H9 (cell line): ENCODE measurements around the gene LUZP4. TPM values are rescaled to one million over a fixed set of nuclear protein-coding genes. Genes with fewer than 3 reads are reported as not detected.
A peak's percentile ranks its signal among the peaks of the same experiment; 100 is the strongest.

Source experiments
- DNase-seq: peaks from one replicate; pipeline ENCODE4 v3.0.0-alpha.2; 2017
- H2AFZ ChIP-seq: one replicate; pipeline ENCODE4 v1.6.1; 2013; ENCODE audit warnings: mild to moderate bottlenecking, low read length, control low read depth, moderate library complexity
- H2AK5ac ChIP-seq: 2 replicates; pipeline ENCODE4 v1.6.1; 2013; ENCODE audit warnings: low read length, control low read depth, mixed read lengths; ENCODE audit not compliant: insufficient read length
- H2BK120ac ChIP-seq: one replicate; pipeline ENCODE4 v1.6.1; 2013; ENCODE audit warnings: low read depth, mild to moderate bottlenecking, low read length, control low read depth, inconsistent platforms; ENCODE audit not compliant: poor library complexity, severe bottlenecking
- H2BK12ac ChIP-seq: 2 replicates; pipeline ENCODE4 v1.6.1; 2013; ENCODE audit warnings: low read length, control low read depth, mixed read lengths, low read depth; ENCODE audit not compliant: insufficient read length
- H2BK15ac ChIP-seq: 2 replicates; pipeline ENCODE4 v1.6.1; 2013; ENCODE audit warnings: low read depth, low read length, control low read depth
- H2BK20ac ChIP-seq: one replicate; pipeline ENCODE4 v1.6.1; 2013; ENCODE audit warnings: low read depth, mild to moderate bottlenecking, low read length, control low read depth, inconsistent platforms; ENCODE audit not compliant: poor library complexity, severe bottlenecking
- H2BK5ac ChIP-seq: 2 replicates; pipeline ENCODE4 v1.6.1; 2013; ENCODE audit warnings: low read length, control low read depth, mixed read lengths; ENCODE audit not compliant: insufficient read length
- H3K14ac ChIP-seq: 2 replicates; pipeline ENCODE4 v1.6.1; 2013; ENCODE audit warnings: low read length, control low read depth; ENCODE audit not compliant: insufficient read depth
- H3K18ac ChIP-seq: 2 replicates; pipeline ENCODE4 v1.6.1; 2013; ENCODE audit warnings: low read depth, mild to moderate bottlenecking, mixed read lengths, low read length, control low read depth; ENCODE audit not compliant: insufficient read length
- H3K23ac ChIP-seq: 2 replicates; pipeline ENCODE4 v1.6.1; 2013; ENCODE audit warnings: low read length, control low read depth, mixed read lengths, low read depth; ENCODE audit not compliant: insufficient read length
- H3K23me2 ChIP-seq: 2 replicates; pipeline ENCODE4 v1.6.1; 2013; ENCODE audit warnings: low read depth, mild to moderate bottlenecking, mixed read lengths, low read length, control low read depth; ENCODE audit not compliant: insufficient read length, poor library complexity, severe bottlenecking
- H3K27ac ChIP-seq: 2 replicates; pipeline ENCODE4 v1.5.1; 2013; ENCODE audit warnings: low read length, control low read depth, mixed read lengths, low read depth; ENCODE audit not compliant: insufficient read length
- H3K27me3 ChIP-seq: 2 replicates; pipeline ENCODE4 v1.6.1; 2013; ENCODE audit warnings: low read length, control low read depth, inconsistent platforms; ENCODE audit not compliant: insufficient read depth
- H3K4ac ChIP-seq: 2 replicates; pipeline ENCODE4 v1.6.1; 2013; ENCODE audit warnings: low read depth, mild to moderate bottlenecking, control low read depth, inconsistent platforms, low read length, moderate library complexity
- H3K4me1 ChIP-seq: 2 replicates; pipeline ENCODE4 v1.6.1; 2013; ENCODE audit warnings: low read length, control low read depth, inconsistent platforms; ENCODE audit not compliant: insufficient read depth
- H3K4me2 ChIP-seq: 2 replicates; pipeline ENCODE4 v1.6.1; 2013; ENCODE audit warnings: low read length, control low read depth, mixed read lengths; ENCODE audit not compliant: insufficient read length, insufficient read depth
- H3K56ac ChIP-seq: 2 replicates; pipeline ENCODE4 v1.6.1; 2013; ENCODE audit warnings: low read depth, mild to moderate bottlenecking, mixed read lengths, low read length, control low read depth; ENCODE audit not compliant: insufficient read length
- H3K79me1 ChIP-seq: 2 replicates; pipeline ENCODE4 v1.6.1; 2013; ENCODE audit warnings: low read depth, mild to moderate bottlenecking, moderate library complexity, low read length, control low read depth, inconsistent platforms; ENCODE audit not compliant: insufficient read depth, poor library complexity, severe bottlenecking
- H3K79me2 ChIP-seq: 2 replicates; pipeline ENCODE4 v1.6.1; 2013; ENCODE audit warnings: low read length, control low read depth, inconsistent platforms; ENCODE audit not compliant: insufficient read depth
- H3K9ac ChIP-seq: 2 replicates; pipeline ENCODE4 v1.6.1; 2013; ENCODE audit warnings: low read length, control low read depth, mixed read lengths; ENCODE audit not compliant: insufficient read length; ENCODE audit errors: extremely low read depth
- H3K9me3 ChIP-seq: one replicate; pipeline ENCODE4 v1.6.1; 2013; ENCODE audit warnings: low read depth, low read length, inconsistent platforms; ENCODE audit not compliant: control insufficient read depth
- H3T11ph ChIP-seq: one replicate; pipeline ENCODE4 v1.6.1; 2013; ENCODE audit warnings: mild to moderate bottlenecking, low read length, control low read depth, inconsistent platforms
- H4K20me1 ChIP-seq: one replicate; pipeline ENCODE4 v1.6.1; 2013; ENCODE audit not compliant: control insufficient read depth, insufficient read length, insufficient read depth
- H4K5ac ChIP-seq: 2 replicates; pipeline ENCODE4 v1.6.1; 2013; ENCODE audit warnings: low read depth, mild to moderate bottlenecking, mixed read lengths, low read length, control low read depth; ENCODE audit not compliant: insufficient read length
- H4K8ac ChIP-seq: replicated peaks from 2 replicates; pipeline ENCODE4 v1.6.1; 2013; ENCODE audit warnings: low read length, control low read depth, mixed read lengths, low read depth; ENCODE audit not compliant: insufficient read length
- H4K91ac ChIP-seq: 2 replicates; pipeline ENCODE4 v1.6.1; 2013; ENCODE audit warnings: low read depth, mild to moderate bottlenecking, moderate library complexity, mixed read lengths, low read length, control low read depth; ENCODE audit not compliant: insufficient read length
- H3K27ac Mint-ChIP-seq, 3 experiments: 2 replicates in 2 of 3; 3 replicates in 1 of 3; pipeline ENCODE4 v1.8.0; 2020 to 2021; ENCODE audit warnings: mixed read lengths in 3 of 3, mild to moderate bottlenecking in 1 of 3, moderate library complexity in 1 of 3
- H3K27me3 Mint-ChIP-seq: 2 replicates; pipeline ENCODE4 v1.8.0; 2021; ENCODE audit warnings: low read depth, mild to moderate bottlenecking, moderate library complexity, mixed read lengths
- H3K36me3 Mint-ChIP-seq, 3 experiments: 2 replicates in 2 of 3; 3 replicates in 1 of 3; pipeline ENCODE4 v1.8.0; 2020 to 2021; ENCODE audit warnings: low read depth in 3 of 3, mixed read lengths in 3 of 3; ENCODE audit not compliant: insufficient read depth in 1 of 3
- H3K4me1 Mint-ChIP-seq, 2 experiments: 2 replicates each; pipeline ENCODE4 v1.8.0; 2020; ENCODE audit warnings: mixed read lengths in 2 of 2
- H3K4me3 Mint-ChIP-seq, 2 experiments: 2 replicates in 1 of 2; 3 replicates in 1 of 2; pipeline ENCODE4 v1.8.0; 2020 to 2021; ENCODE audit warnings: mild to moderate bottlenecking in 2 of 2, mixed read lengths in 2 of 2, moderate library complexity in 1 of 2
- H3K9me3 Mint-ChIP-seq, 2 experiments: 2 replicates in 1 of 2; 3 replicates in 1 of 2; pipeline ENCODE4 v1.8.0; 2020; ENCODE audit warnings: mild to moderate bottlenecking in 2 of 2, mixed read lengths in 2 of 2, moderate library complexity in 1 of 2
- CTCF ChIP-seq: fragments of 200-600 bp; sonication (generic); conservative IDR thresholded peaks from 3 replicates; pipeline ENCODE4 v1.8.0; 2021; ENCODE audit warnings: antibody characterized with exemption, mild to moderate bottlenecking
- WGBS: extraction: QIAGEN DNeasy Blood & Tissue Kit; methylation state at CpG from one replicate; pipeline ENCODE4 v1.1.7; 2013; ENCODE audit warnings: missing lambda C conversion rate, low lambda C conversion rate, mixed read lengths; ENCODE audit not compliant: insufficient read length; ENCODE audit errors: extremely low coverage; 5-methylcytosine and 5-hydroxymethylcytosine counted together
- total RNA-seq: library from RNA; stranded (reverse); gene quantifications from 2 replicates; pipeline ENCODE4 v1.2.1, GENCODE V29; 2021

LUZP4 gene
- total RNA-seq, 1 experiment from 2014 or later = not detected

GRCh38 chrX:115344885-115345614 is 55.5 kb downstream of the LUZP4 start:
- H3K14ac ChIP-seq = no peak overlapping the region
- H4K8ac ChIP-seq = no peak overlapping the region
- H3K4me1 ChIP-seq = peaks cover 8% of the 10 kb centered on the region; the same call in 1 of the 2 replicates
- H3K9ac ChIP-seq = no peak overlapping the region
- no peak overlapping the region for H3K4me2 ChIP-seq
- no peak overlapping the region for H3K4ac ChIP-seq
- no peak overlapping the region for H4K91ac ChIP-seq
- H3K27me3 ChIP-seq = no peaks in the 10 kb centered on the region
- H2BK12ac ChIP-seq = no peak overlapping the region
- H2AK5ac ChIP-seq = no peak overlapping the region
- no peaks in the 10 kb centered on the region for H3K9me3 ChIP-seq
- H3K79me1 ChIP-seq = no peaks in the 10 kb centered on the region
- no CpG with 5 or more reads among the region's 3 CpGs for WGBS
- no peak overlapping the region for H2AFZ ChIP-seq
- no peak overlapping the region for H2BK5ac ChIP-seq
- no peaks in the 10 kb centered on the region for H3K79me2 ChIP-seq
- Mint-ChIP-seq H3K4me1 (peaks cover 25% of the 10 kb centered on the region in 2 experiments), H3K27ac (peak overlapping the region in 2 of 3 experiments; percentile 23 to 32; a peak in 3 of 7 replicates), H3K9me3 (peaks cover 12 to 17% of the 10 kb centered on the region in 2 experiments), H3K36me3 (peaks cover 7 to 9% (median 7%) of the 10 kb centered on the region in 3 experiments), H3K27me3 (peaks cover 3% of the 10 kb centered on the region; the same call in 1 of the 2 replicates), H3K4me3 (no peak overlapping the region)
- no peak overlapping the region for H3K27ac ChIP-seq
- H4K5ac ChIP-seq = no peak overlapping the region
- H3K23me2 ChIP-seq = no peaks in the 10 kb centered on the region
- no peak for TF ChIP-seq CTCF
- H3K18ac ChIP-seq = no peak overlapping the region
- no peak overlapping the region for H3K56ac ChIP-seq
- H4K20me1 ChIP-seq = no peaks in the 10 kb centered on the region
- H3K23ac ChIP-seq = no peak overlapping the region
- no peak overlapping the region for H2BK15ac ChIP-seq
- H2BK20ac ChIP-seq = no peak overlapping the region
- H3T11ph ChIP-seq = no peak overlapping the region
- DNase-seq = peak; percentile 68
- no peak overlapping the region for H2BK120ac ChIP-seq
